ENCODE data around the gene CYB5D1.
A peak's percentile ranks its signal among the peaks of the same experiment; 100 is the strongest.

CYB5D1 gene

GRCh38 chr17:7881276-7882054 lies 23.7 kb downstream of the CYB5D1 start:
- no peak overlapping the region for H3K4me3 ChIP-seq (ENCODE audit: low read depth, low read length)
- TF ChIP-seq, protein P1, sequence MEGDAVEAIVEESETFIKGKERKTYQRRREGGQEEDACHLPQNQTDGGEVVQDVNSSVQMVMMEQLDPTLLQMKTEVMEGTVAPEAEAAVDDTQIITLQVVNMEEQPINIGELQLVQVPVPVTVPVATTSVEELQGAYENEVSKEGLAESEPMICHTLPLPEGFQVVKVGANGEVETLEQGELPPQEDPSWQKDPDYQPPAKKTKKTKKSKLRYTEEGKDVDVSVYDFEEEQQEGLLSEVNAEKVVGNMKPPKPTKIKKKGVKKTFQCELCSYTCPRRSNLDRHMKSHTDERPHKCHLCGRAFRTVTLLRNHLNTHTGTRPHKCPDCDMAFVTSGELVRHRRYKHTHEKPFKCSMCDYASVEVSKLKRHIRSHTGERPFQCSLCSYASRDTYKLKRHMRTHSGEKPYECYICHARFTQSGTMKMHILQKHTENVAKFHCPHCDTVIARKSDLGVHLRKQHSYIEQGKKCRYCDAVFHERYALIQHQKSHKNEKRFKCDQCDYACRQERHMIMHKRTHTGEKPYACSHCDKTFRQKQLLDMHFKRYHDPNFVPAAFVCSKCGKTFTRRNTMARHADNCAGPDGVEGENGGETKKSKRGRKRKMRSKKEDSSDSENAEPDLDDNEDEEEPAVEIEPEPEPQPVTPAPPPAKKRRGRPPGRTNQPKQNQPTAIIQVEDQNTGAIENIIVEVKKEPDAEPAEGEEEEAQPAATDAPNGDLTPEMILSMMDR (IDR thresholded peaks at IDR 0.05; ENCODE audit: low read depth, low read length), result no peak

- TF ChIP-seq, protein P1 (IDR thresholded peaks at IDR 0.05; ENCODE audit: low read depth, low read length), result no peak
- no peak overlapping the region for H3K4me3 ChIP-seq (ENCODE audit: low read depth, low read length)
Observed at GRCh38 chr17:7882068-7882467, 24.3 kb downstream of the CYB5D1 start.

DNA sequence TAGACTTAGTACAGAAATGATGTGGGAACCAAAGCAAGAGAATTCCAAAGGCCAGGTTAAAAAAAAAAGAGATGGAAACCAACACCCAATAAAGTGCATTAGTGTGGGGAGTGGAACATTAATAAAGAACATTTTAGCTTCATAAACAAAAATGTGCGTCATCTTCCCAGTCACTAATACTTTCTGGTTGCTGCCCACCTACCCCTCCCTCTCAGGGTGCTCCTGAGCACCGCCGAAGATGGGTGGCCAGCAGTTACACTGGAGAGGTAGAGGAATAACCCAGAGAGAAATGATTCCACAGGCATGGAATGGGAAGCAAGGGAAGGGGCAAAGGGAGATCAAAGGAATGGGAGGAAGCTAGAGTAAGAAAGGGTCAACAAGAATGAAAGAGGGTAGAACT lies 24.8 kb downstream of the CYB5D1 start:
- H3K4me3 ChIP-seq (ENCODE audit: low read depth, low read length), result no peak overlapping the region
- TF ChIP-seq, protein P1 (IDR thresholded peaks at IDR 0.05; ENCODE audit: low read depth, low read length), result no peak

- peak overlapping the region; percentile 55 for H3K4me3 ChIP-seq (ENCODE audit: low read depth, low read length)
- TF ChIP-seq, protein P1 (IDR thresholded peaks at IDR 0.05; ENCODE audit: low read depth, low read length), result no peak
Observed at GRCh38 chr17:7883781-7884386, 26.1 kb downstream of the CYB5D1 start.

DNA sequence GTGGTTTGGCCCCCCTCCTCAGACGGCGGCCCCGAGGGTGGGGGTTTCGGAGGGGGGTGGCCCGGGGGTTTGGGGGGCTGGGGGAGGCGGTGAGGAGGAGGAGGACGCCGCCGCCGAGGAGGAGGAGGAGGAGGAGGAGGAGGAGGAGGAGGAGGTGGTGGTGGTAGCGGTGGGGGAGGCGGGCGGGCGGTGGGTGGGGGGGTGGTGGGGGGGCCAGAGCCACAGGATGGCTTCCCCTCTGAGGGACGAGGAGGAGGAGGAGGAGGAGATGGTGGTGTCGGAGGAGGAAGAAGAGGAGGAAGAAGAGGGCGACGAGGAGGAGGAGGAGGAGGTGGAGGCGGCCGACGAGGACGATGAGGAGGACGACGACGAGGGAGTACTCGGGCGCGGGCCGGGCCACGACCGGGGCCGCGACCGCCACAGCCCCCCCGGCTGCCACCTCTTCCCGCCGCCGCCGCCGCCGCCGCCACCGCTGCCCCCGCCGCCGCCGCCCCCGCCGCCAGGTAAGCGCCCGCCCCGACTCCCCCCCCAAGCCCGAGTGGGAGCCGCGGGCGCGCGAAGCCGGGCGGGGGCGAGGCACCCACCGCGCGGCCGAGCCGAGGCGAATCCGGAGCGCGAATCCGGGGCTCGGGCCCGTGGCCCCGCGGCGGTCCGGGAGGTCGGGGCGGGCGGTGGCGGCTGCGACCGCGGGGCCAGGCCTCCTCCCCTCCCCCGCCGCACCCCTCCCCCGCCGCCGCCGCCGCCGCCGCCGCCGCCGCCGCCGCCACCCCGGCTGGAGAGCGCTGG lies 27.0 kb downstream of the CYB5D1 start:
- peak overlapping the region; percentile 80 for H3K4me3 ChIP-seq (ENCODE audit: low read depth, low read length)
- TF ChIP-seq, protein P1 (IDR thresholded peaks at IDR 0.05; ENCODE audit: low read depth, low read length), result no peak

- TF ChIP-seq, protein P1 (IDR thresholded peaks at IDR 0.05; ENCODE audit: low read depth, low read length), result no peak
- H3K4me3 ChIP-seq (ENCODE audit: low read depth, low read length), result peak overlapping the region; percentile 80
Observed at GRCh38 chr17:7885367-7886226, 27.8 kb downstream of the CYB5D1 start.

Measured in WI38 (cell line).